SJCRH30 (cell line): ENCODE data around the gene TPM4. TPM values are rescaled to one million over a fixed set of nuclear protein-coding genes. Genes with fewer than 3 reads are reported as not detected.
"Not testable (repeated sequence)": the region's sequence is repeated elsewhere in the genome, so short reads cannot be mapped to it uniquely, and the experiment has no call there.

ENCODE experiments used
- DNase-seq, 2 experiments: peaks; one replicate each; pipeline ENCODE4 v3.0.0-alpha.2; 2015 to 2020
- H3K27ac ChIP-seq: fragments of 250-450 bp; sonication (Bioruptor Pico); 2 replicates; pipeline ENCODE4 v1.5.1; 2020; ENCODE audit warnings: mild to moderate bottlenecking, moderate library complexity
- H3K27me3 ChIP-seq: fragments of 250-450 bp; sonication (Bioruptor Pico); 2 replicates; pipeline ENCODE4 v1.5.1; 2020; ENCODE audit warnings: mild to moderate bottlenecking, moderate library complexity
- H3K36me3 ChIP-seq: fragments of 250-450 bp; sonication (Bioruptor Pico); 2 replicates; pipeline ENCODE4 v1.5.1; 2020; ENCODE audit warnings: mild to moderate bottlenecking, moderate library complexity
- H3K4me1 ChIP-seq: fragments of 250-450 bp; sonication (Bioruptor Pico); 2 replicates; pipeline ENCODE4 v1.5.1; 2020; ENCODE audit warnings: mild to moderate bottlenecking, moderate library complexity
- H3K4me3 ChIP-seq: fragments of 250-450 bp; sonication (Bioruptor Pico); 2 replicates; pipeline ENCODE4 v1.5.1; 2020; ENCODE audit warnings: mild to moderate bottlenecking, moderate library complexity
- H3K9me3 ChIP-seq: fragments of 250-450 bp; sonication (Bioruptor Pico); replicated peaks from 2 replicates; pipeline ENCODE4 v1.5.1; 2020; ENCODE audit warnings: mild to moderate bottlenecking, moderate library complexity
- total RNA-seq: library from RNA; depleted of rRNA; stranded (reverse); fragments of >200 nt; shearing (Covaris generic); gene quantifications from 2 replicates; pipeline ENCODE4 v1.2.3, GENCODE V29; 2014

TPM4 gene
- total RNA-seq, 1 experiment from 2014 or later = 419 TPM

- Histone ChIP-seq H3K4me3 (no peak overlapping the region), H3K36me3 (no peaks in the 10 kb centered on the region), H3K9me3 (no peaks in the 10 kb centered on the region), H3K27ac (no peak overlapping the region), H3K4me1 (no peaks in the 10 kb centered on the region; the same call in 1 of the 2 replicates), H3K27me3 (no peaks in the 10 kb centered on the region)
- DNase-seq = no peak
Observed at GRCh38 chr19:16073481-16073880, 2.8 kb upstream of the TPM4 start.

GRCh38 chr19:16073988-16074387, 2.3 kb upstream of the TPM4 start:
- no peaks in the 10 kb centered on the region for H3K9me3 ChIP-seq
- H3K36me3 ChIP-seq = no peaks in the 10 kb centered on the region
- H3K27ac ChIP-seq = no peak overlapping the region
- no peak overlapping the region for H3K4me3 ChIP-seq
- no peak for DNase-seq
- H3K27me3 ChIP-seq = no peaks in the 10 kb centered on the region
- H3K4me1 ChIP-seq = peaks cover under 1% of the 10 kb centered on the region

GRCh38 chr19:16074488-16075365, 1.6 kb upstream of the TPM4 start:
- DNase-seq = no peak
- Histone ChIP-seq H3K27ac (no peak overlapping the region), H3K4me1 (peaks cover 6% of the 10 kb centered on the region)

GRCh38 chr19:16075430-16076153, 703 bp upstream of the TPM4 start:
- Histone ChIP-seq H3K27ac (no peak overlapping the region), H3K4me3 (peak overlapping the region; percentile 83), H3K4me1 (peaks cover 6% of the 10 kb centered on the region), H3K27me3 (no peaks in the 10 kb centered on the region), H3K36me3 (peaks cover 5% of the 10 kb centered on the region), H3K9me3 (no peaks in the 10 kb centered on the region)
- no peak for DNase-seq

More at GRCh38 chr19:16074488-16075365, 1.6 kb upstream of the TPM4 start:
- Histone ChIP-seq H3K27me3 (no peaks in the 10 kb centered on the region), H3K36me3 (no peaks in the 10 kb centered on the region), H3K9me3 (no peaks in the 10 kb centered on the region), H3K4me3 (no peak overlapping the region)

GRCh38 chr19:16076958-16077611, 790 bp downstream of the TPM4 start:
- Histone ChIP-seq H3K9me3 (no peaks in the 10 kb centered on the region), H3K27me3 (no peaks in the 10 kb centered on the region), H3K4me3 (peak overlapping the region; percentile 83), H3K4me1 (peaks cover 6% of the 10 kb centered on the region), H3K27ac (peak overlapping the region; percentile 91), H3K36me3 (peaks cover 18% of the 10 kb centered on the region)
- peak; percentile 54 to 62 for DNase-seq

- Histone ChIP-seq H3K27me3 (no peaks in the 10 kb centered on the region), H3K4me3 (peak overlapping the region; percentile 83), H3K9me3 (no peaks in the 10 kb centered on the region), H3K36me3 (peaks cover 27% of the 10 kb centered on the region), H3K27ac (peak overlapping the region; percentile 91), H3K4me1 (peaks cover 6% of the 10 kb centered on the region)
- peak; percentile 62 to 77 for DNase-seq
Observed at GRCh38 chr19:16077984-16078758, 1.9 kb downstream of the TPM4 start.

GRCh38 chr19:16078759-16079707, 2.7 kb downstream of the TPM4 start:
- Histone ChIP-seq H3K27ac (peak overlapping the region; percentile 91), H3K4me3 (peak overlapping the region; percentile 83), H3K36me3 (peaks cover 34% of the 10 kb centered on the region), H3K27me3 (no peaks in the 10 kb centered on the region), H3K4me1 (peaks cover 6% of the 10 kb centered on the region), H3K9me3 (no peaks in the 10 kb centered on the region)
- peak; percentile 84 to 93 for DNase-seq

- H3K27ac ChIP-seq = no peak overlapping the region
- DNase-seq = no peak
- no peaks in the 10 kb centered on the region for H3K27me3 ChIP-seq
- H3K4me3 ChIP-seq = no peak overlapping the region
- H3K9me3 ChIP-seq = no peaks in the 10 kb centered on the region
- peaks cover 84% of the 10 kb centered on the region for H3K36me3 ChIP-seq
- peaks cover 23% of the 10 kb centered on the region for H3K4me1 ChIP-seq
Observed at GRCh38 chr19:16084067-16084685, 7.9 kb downstream of the TPM4 start.

GRCh38 chr19:16085115-16085514, 8.8 kb downstream of the TPM4 start:
- H3K9me3 ChIP-seq = no peaks in the 10 kb centered on the region
- no peak overlapping the region for H3K4me3 ChIP-seq
- peaks cover 20% of the 10 kb centered on the region for H3K4me1 ChIP-seq
- peaks cover 93% of the 10 kb centered on the region for H3K36me3 ChIP-seq
- H3K27ac ChIP-seq = no peak overlapping the region
- no peak for DNase-seq
- no peaks in the 10 kb centered on the region for H3K27me3 ChIP-seq

GRCh38 chr19:16087404-16087803, 11.1 kb downstream of the TPM4 start:
- DNase-seq, H3K27ac ChIP-seq, H3K9me3 ChIP-seq, H3K27me3 ChIP-seq, H3K4me3 ChIP-seq: not testable (repeated sequence)
- Histone ChIP-seq H3K4me1 (peaks cover 20% of the 10 kb centered on the region), H3K36me3 (peaks cover 95% of the 10 kb centered on the region)

GRCh38 chr19:16087940-16088339, 11.6 kb downstream of the TPM4 start:
- Histone ChIP-seq H3K4me3 (no peak overlapping the region), H3K4me1 (peaks cover 20% of the 10 kb centered on the region), H3K27me3 (no peaks in the 10 kb centered on the region), H3K27ac (no peak overlapping the region), H3K36me3 (peaks cover 96% of the 10 kb centered on the region), H3K9me3 (no peaks in the 10 kb centered on the region)
- DNase-seq = no peak

GRCh38 chr19:16088351-16089009, 12.2 kb downstream of the TPM4 start:
- peaks cover 96% of the 10 kb centered on the region for H3K36me3 ChIP-seq
- DNase-seq = peak; percentile 53 to 65
- no peak overlapping the region for H3K4me3 ChIP-seq
- no peaks in the 10 kb centered on the region for H3K9me3 ChIP-seq
- peaks cover 20% of the 10 kb centered on the region for H3K4me1 ChIP-seq
- no peaks in the 10 kb centered on the region for H3K27me3 ChIP-seq
- H3K27ac ChIP-seq = no peak overlapping the region
